Measurements from ENCODE around the gene ZNRF1. TPM values are rescaled to one million over a fixed set of nuclear protein-coding genes. Genes with fewer than 3 reads are reported as not detected.

ZNRF1 gene
- total RNA-seq, 1 donor from 2014 or later: 2.8 TPM

DNA sequence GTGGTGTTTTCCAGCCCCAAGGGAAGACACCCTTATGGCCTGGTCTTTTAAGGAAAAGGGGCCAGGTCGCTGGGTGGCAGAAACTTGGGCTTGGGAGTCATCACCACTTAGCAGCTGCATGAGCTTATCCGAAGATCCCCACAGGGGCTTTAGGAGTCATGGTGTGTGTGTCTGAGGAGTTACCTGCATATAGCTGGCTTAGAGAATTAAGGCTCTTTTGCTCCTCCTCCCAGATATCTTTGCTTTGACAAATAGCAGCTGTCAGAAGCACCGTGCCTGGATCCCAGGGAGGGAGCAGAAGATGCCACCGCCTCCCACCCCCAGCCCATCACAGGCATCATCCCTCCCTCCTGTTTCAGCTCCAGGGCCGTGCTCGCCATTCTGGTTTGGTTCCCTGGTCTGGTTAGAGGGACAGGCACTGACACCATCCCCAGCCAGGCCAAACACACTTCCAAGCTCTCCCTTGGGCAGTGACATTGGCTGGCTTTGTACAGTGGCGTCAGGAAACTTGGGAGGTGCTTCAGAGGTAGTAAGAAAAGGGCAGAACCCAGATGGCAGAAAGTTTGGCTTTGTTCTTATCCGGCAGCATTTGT, 100.3 kb downstream of the ZNRF1 start:
- TF ChIP-seq CTCF (IDR thresholded peaks at IDR 0.05): no peak
- H3K27ac Mint-ChIP-seq: no peak overlapping the region
- H3K4me3 Mint-ChIP-seq: no peak overlapping the region
- no peaks in the 10 kb centered on the region for H3K36me3 Mint-ChIP-seq (ENCODE audit: low read depth)
- peaks cover 18% of the 10 kb centered on the region for H3K4me1 Mint-ChIP-seq
- H3K9me3 Mint-ChIP-seq: peaks cover 2% of the 10 kb centered on the region
- ChIA-PET CTCF (interaction anchor here (1.0 to 1.6 kb wide), 2 partner anchors 10 to 12 kb away, joined by 3 to 8 read pairs; no protein-coding TSS in a partner anchor), POLR2A (interaction anchor here (0.6 kb wide), 1 partner anchor 123 kb away, joined by 3 read pairs; no protein-coding TSS in a partner anchor)
- peaks cover 14% of the 10 kb centered on the region for H3K27me3 Mint-ChIP-seq
- DNase-seq: no peak
- intact Hi-C loops (cut with micrococcal nuclease): loop anchor here (1.0 kb wide), 1 partner anchor 22 kb away; no protein-coding TSS in a partner anchor
- no peak for ATAC-seq (ENCODE audit: low read depth)

DNA sequence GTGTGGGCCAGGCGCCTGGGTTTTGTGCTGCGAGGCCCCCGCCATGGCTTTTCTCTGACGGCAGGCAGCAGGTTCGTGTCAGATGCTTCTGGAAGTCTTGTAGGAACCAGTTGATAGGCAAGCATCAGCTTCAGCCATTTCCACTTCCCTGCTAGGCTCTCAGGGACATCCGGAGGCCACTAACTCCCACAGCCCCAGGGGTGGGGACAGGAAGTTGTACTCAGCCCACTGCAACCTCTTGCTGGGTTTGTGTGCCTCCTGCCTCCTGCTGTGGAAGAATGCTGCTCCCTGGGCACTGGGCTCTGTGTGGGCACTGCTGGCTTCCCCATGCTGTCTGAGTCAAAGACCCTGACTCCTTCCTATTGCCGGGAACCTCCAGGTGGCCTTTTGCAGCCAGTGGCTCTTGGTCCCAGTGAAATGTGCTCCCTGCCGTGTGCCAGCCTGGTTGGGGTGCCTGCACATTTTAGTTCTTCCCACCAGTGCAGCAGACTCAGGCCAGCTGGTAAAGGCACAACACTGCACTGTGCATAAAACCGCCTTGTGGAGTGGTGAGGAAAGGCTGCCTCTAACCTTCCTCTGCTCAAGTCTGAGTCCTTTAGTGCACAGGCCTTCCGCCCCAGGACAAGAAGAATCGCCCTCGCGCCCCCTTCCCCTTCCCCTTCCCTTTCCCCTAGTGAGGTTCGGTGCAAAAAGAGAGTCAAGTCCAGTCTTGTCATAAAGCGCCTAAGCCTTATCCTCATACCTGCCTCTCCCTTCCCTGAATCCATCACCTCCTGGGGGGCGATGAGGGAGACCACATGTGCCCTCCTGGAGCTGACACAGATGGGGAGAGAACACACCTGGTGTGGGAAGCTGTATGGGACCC, 101.1 kb downstream of the ZNRF1 start:
- H3K9me3 Mint-ChIP-seq: peaks cover 2% of the 10 kb centered on the region
- H3K4me1 Mint-ChIP-seq: peaks cover 18% of the 10 kb centered on the region
- ChIA-PET POLR2A (no interaction called here), CTCF (interaction anchor here (1.0 to 1.6 kb wide), 2 partner anchors 9 to 11 kb away, joined by 3 to 8 read pairs; no protein-coding TSS in a partner anchor)
- peaks cover 22% of the 10 kb centered on the region for H3K27me3 Mint-ChIP-seq
- no peak for TF ChIP-seq CTCF (IDR thresholded peaks at IDR 0.05)
- H3K4me3 Mint-ChIP-seq: no peak overlapping the region
- ATAC-seq (ENCODE audit: low read depth): no peak
- H3K36me3 Mint-ChIP-seq (ENCODE audit: low read depth): no peaks in the 10 kb centered on the region
- intact Hi-C loops (cut with micrococcal nuclease): loop anchor here (1.0 kb wide), 1 partner anchor 23 kb away; no protein-coding TSS in a partner anchor
- H3K27ac Mint-ChIP-seq: no peak overlapping the region
- DNase-seq: no peak

DNA sequence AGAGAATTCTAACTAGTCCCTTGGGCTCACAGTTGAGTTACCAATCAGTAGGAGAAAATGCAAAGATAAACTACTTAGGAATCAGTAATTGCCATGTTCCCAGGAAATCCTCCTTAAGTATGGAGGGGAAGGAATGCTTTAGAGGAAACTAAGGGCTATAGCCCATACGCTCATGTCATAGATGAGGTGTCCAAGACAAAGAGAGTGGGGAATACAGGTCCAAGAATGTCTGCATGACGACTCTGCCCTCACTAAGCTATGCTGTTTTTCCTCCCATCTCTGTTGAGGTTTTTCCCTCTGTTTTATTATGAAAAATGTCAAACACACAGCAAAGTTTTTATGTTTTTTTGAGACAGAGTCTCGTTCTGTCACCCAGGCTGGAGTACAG, 101.8 kb downstream of the ZNRF1 start:
- CTCF ChIA-PET: interaction anchor here (0.7 kb wide), 1 partner anchor 102 kb away, joined by 3 read pairs; the partner anchor contains the start of gene ZNRF1
- TF ChIP-seq CTCF (IDR thresholded peaks at IDR 0.05): no peak
- Mint-ChIP-seq H3K9me3 (peaks cover 2% of the 10 kb centered on the region), H3K4me3 (no peak overlapping the region), H3K27ac (no peak overlapping the region), H3K4me1 (peaks cover 20% of the 10 kb centered on the region), H3K36me3 (ENCODE audit: low read depth) (no peaks in the 10 kb centered on the region), H3K27me3 (peaks cover 22% of the 10 kb centered on the region)
- no peak for ATAC-seq (ENCODE audit: low read depth)
- POLR2A ChIA-PET: no interaction called here
- intact Hi-C loops (cut with micrococcal nuclease): no loop called here
- DNase-seq: no peak

GRCh38 chr16:75101635-75102034, 102.8 kb downstream of the ZNRF1 start:
- DNase-seq: no peak
- intact Hi-C loops (cut with micrococcal nuclease): no loop called here
- Mint-ChIP-seq H3K4me1 (peaks cover 26% of the 10 kb centered on the region), H3K27ac (no peak overlapping the region), H3K36me3 (ENCODE audit: low read depth) (no peaks in the 10 kb centered on the region), H3K4me3 (no peak overlapping the region), H3K27me3 (peaks cover 29% of the 10 kb centered on the region), H3K9me3 (peaks cover 2% of the 10 kb centered on the region)
- ChIA-PET CTCF (no interaction called here), POLR2A (no interaction called here)
- TF ChIP-seq CTCF (IDR thresholded peaks at IDR 0.05): no peak
- ATAC-seq (ENCODE audit: low read depth): no peak

DNA sequence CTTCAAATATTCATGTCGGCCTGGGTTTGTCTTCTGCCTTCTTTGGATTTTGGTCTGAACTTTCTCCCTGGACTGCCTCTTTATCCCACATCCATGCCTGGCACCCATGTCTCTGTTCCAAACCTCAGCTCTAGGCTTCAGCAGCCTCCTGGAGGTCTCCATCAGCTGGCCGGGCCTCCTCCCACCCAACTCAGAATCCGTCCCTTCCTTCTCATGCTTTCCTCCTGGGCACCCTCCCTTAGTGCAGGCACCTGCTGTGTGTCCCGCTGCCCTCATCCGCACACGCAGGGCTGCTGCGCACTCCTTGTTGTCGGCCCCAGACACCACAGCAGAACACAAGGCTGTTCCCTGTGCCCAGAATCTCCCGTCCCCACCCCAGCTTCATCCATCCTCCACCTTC, 103.8 kb downstream of the ZNRF1 start:
- no peaks in the 10 kb centered on the region for H3K36me3 Mint-ChIP-seq (ENCODE audit: low read depth)
- no peak overlapping the region for H3K27ac Mint-ChIP-seq
- DNase-seq (no peak), ATAC-seq (ENCODE audit: low read depth) (no peak)
- ChIA-PET CTCF (interaction anchor here (1.6 kb wide), 1 partner anchor 9 kb away, joined by 5 read pairs; no protein-coding TSS in a partner anchor), POLR2A (no interaction called here)
- no peak for TF ChIP-seq CTCF (IDR thresholded peaks at IDR 0.05)
- intact Hi-C loops (cut with micrococcal nuclease): no loop called here
- peaks cover 26% of the 10 kb centered on the region for H3K4me1 Mint-ChIP-seq
- H3K27me3 Mint-ChIP-seq: peaks cover 32% of the 10 kb centered on the region
- H3K4me3 Mint-ChIP-seq: no peak overlapping the region
- peaks cover 2% of the 10 kb centered on the region for H3K9me3 Mint-ChIP-seq

All from activated B cell treated with CpG ODN at 0.5 μM for 24 hours (primary cell).